DOHH2 (cell line): ENCODE results near the gene WDR18.

Experiments
- CTCF ChIP-seq: fragments of 200-600 bp; sonication (generic); IDR thresholded peaks from one replicate; pipeline ENCODE4 v1.5.1; 2014; ENCODE audit warnings: antibody characterized with exemption, mild to moderate bottlenecking, low read depth, low read length; ENCODE audit not compliant: poor library complexity, severe bottlenecking
- EZH2phosphoT487 ChIP-seq: fragments of 200-600 bp; sonication (generic); IDR thresholded peaks from 2 replicates; pipeline ENCODE4 v1.6.1; 2017; ENCODE audit warnings: borderline replicate concordance, mild to moderate bottlenecking, antibody characterized with exemption, low read length, moderate library complexity, mixed read lengths

GRCh38 chr19:1015061-1015781, 31.1 kb downstream of the WDR18 start:
- TF ChIP-seq CTCF, result no peak
- TF ChIP-seq EZH2phosphoT487, result no peak
